GM12878 (cell line): ENCODE data around the gene NUDT14. TPM values are rescaled to one million over a fixed set of nuclear protein-coding genes. Genes with fewer than 3 reads are reported as not detected.

Experiments used
- ATAC-seq: fragments of 200-7000 bp; cut with Tn5 transposase; 3 replicates; pipeline ENCODE4 v1.9.1; 2020; ENCODE audit warnings: mild to moderate bottlenecking, moderate library complexity
- BruUV-seq: library from RNA; stranded (reverse); fragments of 400-500 nt; replicated peaks from 2 replicates; lab custom pipeline; 2021; lab: Mats Ljungman, UMichigan
- CTCF ChIA-PET: fragments of 300-600 bp; sonication (Branson Sonifier 250); formaldehyde crosslinking; extraction: SDS; loops from one replicate; lab custom pipeline; 2021; ENCODE audit warnings: inconsistent platforms; lab: Yijun Ruan, JAX
- POLR2A ChIA-PET: fragments of 350-600 bp; formaldehyde crosslinking; extraction: SDS; loops from one replicate; lab custom pipeline; 2021; ENCODE audit warnings: inconsistent platforms; lab: Charles Lee
- RAD21 ChIA-PET: fragments of 300-600 bp; sonication (Branson Sonifier 250); formaldehyde crosslinking; loops from one replicate; lab custom pipeline; 2023; ENCODE audit warnings: antibody characterized with exemption; ENCODE audit not compliant: unreplicated experiment; lab: Charles Lee
- SMC1A ChIA-PET: fragments of 300-600 bp; sonication (Branson Sonifier 250); formaldehyde crosslinking; loops from one replicate; lab custom pipeline; 2023; ENCODE audit not compliant: unreplicated experiment, uncharacterized antibody; lab: Charles Lee
- DNase-seq: peaks from one replicate; pipeline ENCODE4 v3.0.0-alpha.2; 2011; ENCODE audit warnings: low read depth, low spot score
- FAIRE-seq: peaks from 3 replicates; lab custom pipeline; 2011; peaks lifted over from hg19 to GRCh38; lab: Jason Lieb, UNC
- H2AFZ ChIP-seq: 2 replicates; pipeline ENCODE4 v1.6.0; 2011; ENCODE audit warnings: low read depth, low read length, control low read depth; ENCODE audit not compliant: control insufficient read depth
- H3K27ac ChIP-seq: 2 replicates; pipeline ENCODE4 v1.5.1; 2011; ENCODE audit warnings: control low read depth; ENCODE audit not compliant: control insufficient read depth, insufficient read depth
- H3K27me3 ChIP-seq, 2 experiments: replicated peaks in 1 of 2; 2 replicates each; pipeline versions ENCODE4 v1.6.0 to v1.6.1; 2011; ENCODE audit warnings: low read length in 1 of 2; ENCODE audit not compliant: control insufficient read depth in 2 of 2, insufficient read depth in 2 of 2
- H3K36me3 ChIP-seq, 2 experiments: 2 replicates each; pipeline ENCODE4 v1.5.1; 2011; ENCODE audit warnings: low read length in 1 of 2; ENCODE audit not compliant: control insufficient read depth in 2 of 2, insufficient read depth in 2 of 2
- H3K4me1 ChIP-seq: 2 replicates; pipeline ENCODE4 v1.6.1; 2011; ENCODE audit warnings: mild to moderate bottlenecking, low read length, moderate library complexity, mixed read lengths; ENCODE audit not compliant: control insufficient read depth, insufficient read depth
- H3K4me2 ChIP-seq: 2 replicates; pipeline ENCODE4 v1.6.0; 2011; ENCODE audit warnings: control low read depth; ENCODE audit not compliant: control insufficient read depth, insufficient read depth
- H3K4me3 ChIP-seq: fragments of 200-600 bp; sonication (generic); 2 replicates; pipeline ENCODE4 v1.5.1; 2016
- H3K79me2 ChIP-seq: 2 replicates; pipeline ENCODE4 v1.6.0; 2011; ENCODE audit warnings: low read length; ENCODE audit not compliant: control insufficient read depth, insufficient read depth
- H3K9ac ChIP-seq: 2 replicates; pipeline ENCODE4 v1.8.0; 2011; ENCODE audit warnings: low read length, control low read depth, mixed read lengths; ENCODE audit not compliant: control insufficient read depth, insufficient read depth
- H3K9me3 ChIP-seq: replicated peaks from 3 replicates; pipeline ENCODE4 v1.5.1; 2011; ENCODE audit warnings: mild to moderate bottlenecking, low read length; ENCODE audit not compliant: control insufficient read depth, insufficient read depth
- H4K20me1 ChIP-seq: 2 replicates; pipeline ENCODE4 v1.6.0; 2011; ENCODE audit not compliant: control insufficient read depth, insufficient read depth
- BCL3 ChIP-seq: IDR thresholded peaks from 2 replicates; pipeline ENCODE4 v1.6.1; 2011; ENCODE audit warnings: borderline replicate concordance, low read depth, mild to moderate bottlenecking, moderate library complexity, low read length; ENCODE audit not compliant: insufficient read depth, poor library complexity, severe bottlenecking
- E2F8 ChIP-seq: fragments of 450-650 bp; IDR thresholded peaks from 2 replicates; pipeline ENCODE4 v1.6.1; 2018; ENCODE audit warnings: mild to moderate bottlenecking, low read depth, moderate library complexity; ENCODE audit not compliant: partially characterized antibody
- EP300 ChIP-seq, 2 experiments: fragments of 150-350 bp in 1 of 2; IDR thresholded peaks; 2 replicates each; pipeline ENCODE4 v1.6.1; 2011 to 2012; ENCODE audit warnings: low read depth in 2 of 2, low read length in 2 of 2, borderline replicate concordance in 1 of 2, improper control_type of control experiment in 1 of 2, inconsistent platforms in 1 of 2; ENCODE audit not compliant: control insufficient read depth in 1 of 2
- ESRRA ChIP-seq: IDR thresholded peaks from 2 replicates; pipeline ENCODE4 v1.6.1; 2012; ENCODE audit warnings: mild to moderate bottlenecking, low read length, improper control_type of control experiment
- HDAC6 ChIP-seq: fragments of 200-600 bp; sonication (generic); IDR thresholded peaks from one replicate; pipeline ENCODE4 v1.8.0; 2017; ENCODE audit warnings: antibody characterized with exemption; ENCODE audit not compliant: unreplicated experiment
- PRDM15 ChIP-seq: fragments of 450-650 bp; formaldehyde crosslinking; IDR thresholded peaks from 2 replicates; pipeline ENCODE4 v1.4.0; 2020; ENCODE audit warnings: mild to moderate bottlenecking, moderate library complexity
- TARDBP ChIP-seq: IDR thresholded peaks from 2 replicates; pipeline ENCODE4 v1.6.1; 2016; ENCODE audit warnings: borderline replicate concordance
- YBX1 ChIP-seq: fragments of 450-650 bp; IDR thresholded peaks from 2 replicates; pipeline ENCODE4 v1.6.1; 2016; ENCODE audit warnings: antibody characterized with exemption
- WGBS: methylation state at CpG from one replicate; pipeline ENCODE4 v1.1.6; 2016; ENCODE audit warnings: low lambda C conversion rate; ENCODE audit not compliant: insufficient replicate concordance, insufficient coverage; ENCODE audit errors: missing lambda C conversion rate; 5-methylcytosine and 5-hydroxymethylcytosine counted together
- in situ Hi-C: fragments of 300-500 bp; cut with MboI; formaldehyde crosslinking; loops from 9 replicates; pipeline ENCODE4 v1.14.3; 2018; ENCODE audit warnings: mixed read lengths
- intact Hi-C: fragments of 100-400 bp; cut with micrococcal nuclease; formaldehyde crosslinking; loops from one replicate; pipeline ENCODE4 v1.14.2; 2022; ENCODE audit not compliant: unreplicated experiment
- polyA plus RNA-seq, 11 experiments: library from polyadenylated mRNA; depleted of rRNA in 4 of 11; unstranded in 6 of 11; stranded (reverse) in 5 of 11; fragments of >200 nt; fragmentation: Nextera tagmentation in 4 of 11; fragmentation: Illumina TruSeq in 1 of 11; extraction: Ambion mirVana in 4 of 11; extraction: Trizol in 1 of 11; gene quantifications; 1 replicate in 1 of 11; 2 replicates in 10 of 11; pipeline versions ENCODE4 v1.2.1 to v1.2.3, GENCODE V29; 2011 to 2016; ENCODE audit warnings: inconsistent platforms in 2 of 11, missing spikeins in 2 of 11, low read depth in 1 of 11
- total RNA-seq, 4 experiments: library from RNA; depleted of rRNA in 3 of 4; stranded (reverse); fragments of >200 nt in 3 of 4; fragmentation: Illumina TruSeq in 1 of 4; extraction: Trizol in 1 of 4; gene quantifications; 2 replicates each; pipeline versions ENCODE4 v1.2.1 to v1.2.3, GENCODE V29; 2013 to 2021

The NUDT14 gene
- total and polyA plus RNA-seq, 10 of the 15 experiments (the other 5 are each of a cell fraction or from before 2014, with no cell fraction given), result 0.62 to 6.8 (median 4.3) TPM; not detected in 1

GRCh38 chr14:105142651-105143450 is 38.3 kb downstream of the NUDT14 start:
- DNase-seq, result no peak

More at GRCh38 chr14:105142651-105143450, 38.3 kb downstream of the NUDT14 start:
- no peak overlapping the region for H3K4me2 ChIP-seq
- 87% methylated on average over 44 of the region's 60 CpGs for WGBS
- no TSS peak for BruUV-seq
- no peaks in the 10 kb centered on the region for H3K4me1 ChIP-seq
- FAIRE-seq, result no peak
- ChIA-PET POLR2A (no interaction called here), CTCF (no interaction called here), RAD21 (no interaction called here), SMC1A (no interaction called here)
- no peaks in the 10 kb centered on the region for H3K36me3 ChIP-seq
- no peak overlapping the region for H2AFZ ChIP-seq
- H3K79me2 ChIP-seq, result no peaks in the 10 kb centered on the region
- H3K27ac ChIP-seq, result no peak overlapping the region
- in situ Hi-C loops, result no loop called here
- H3K4me3 ChIP-seq, result no peak overlapping the region
- TF ChIP-seq TARDBP, result no peak
- no peak for TF ChIP-seq YBX1
- TF ChIP-seq EP300 (IDR thresholded peaks at IDR 0.05; ENCODE audit: borderline replicate concordance in 1 of 2, control insufficient read depth in 1 of 2, low read depth in 2 of 2, low read length in 2 of 2), result no peak
- TF ChIP-seq HDAC6, result no peak
- TF ChIP-seq PRDM15 (CRISPR knock-in tag), result no peak
- TF ChIP-seq E2F8, result no peak
- no peak for TF ChIP-seq BCL3
- TF ChIP-seq ESRRA, result no peak
- TF ChIP-seq, all 136 proteins: peak for 0
- intact Hi-C loops, result no loop called here
- Histone ChIP-seq H3K9me3 (peaks cover 8% of the 10 kb centered on the region; the same call in 1 of the 3 replicates), H3K9ac (no peak overlapping the region), H3K27me3 (no peaks in the 10 kb centered on the region), H4K20me1 (no peaks in the 10 kb centered on the region)
- ATAC-seq, result no peak
